Stimulated activated naive CD8-positive, alpha-beta T cell treated with anti-CD3 and anti-CD28 coated beads, Interleukin-15, Interleukin-2, amounts not matched to agents 100 U/mL and 50 U/mL, for 24 hours (primary cell): ENCODE results near the gene EFL1.
A peak's percentile ranks its signal among the peaks of the same experiment; 100 is the strongest.
"Not testable (repeated sequence)": the region's sequence is repeated elsewhere in the genome, so short reads cannot be mapped to it uniquely, and the experiment has no call there.

Source experiments
- ATAC-seq: fragments of 150-1000 bp; cut with Tn5 transposase; one replicate; pipeline ENCODE4 v1.10.0; 2021
- DNase-seq: peaks from one replicate; pipeline ENCODE4 v3.0.0; 2021

The EFL1 gene

DNA sequence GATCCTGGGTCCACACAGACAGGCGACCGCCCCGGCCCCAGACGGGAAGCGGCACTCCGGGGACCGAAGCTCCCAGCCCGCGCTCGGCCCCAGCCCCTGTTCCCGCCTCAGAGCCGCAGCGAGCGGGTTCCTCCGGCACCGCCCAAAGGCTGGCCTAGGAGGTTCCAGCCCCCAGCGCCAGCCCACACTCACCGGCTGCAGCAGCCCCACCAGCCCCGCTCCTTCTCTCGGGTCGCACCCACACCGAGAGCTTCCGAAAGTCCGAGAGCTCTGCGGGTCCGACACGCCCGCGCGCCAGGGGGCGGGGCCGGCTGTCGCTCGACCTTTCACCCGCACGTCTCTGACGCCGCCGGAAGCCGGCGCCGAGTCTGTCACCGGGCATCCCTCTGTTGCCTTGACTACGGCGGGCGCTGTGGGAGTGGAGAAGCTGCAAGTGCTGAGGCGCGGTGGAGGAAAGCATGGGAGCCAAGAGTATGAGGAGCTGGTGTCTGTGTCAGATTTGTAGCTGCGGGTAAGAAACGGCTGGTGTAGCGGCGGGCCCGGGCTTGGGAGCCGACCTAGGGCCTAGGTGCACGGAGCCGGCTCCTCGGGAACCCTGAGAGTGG is at the start of gene EFL1, which contains the start of gene SAXO2:
TSS of gene EFL1 (minus strand) at position 313 of the 605 bp plus-strand sequence. CDS start 956 bp downstream, outside the sequence.
TSS of gene SAXO2 (plus strand) at position 397 of the 605 bp plus-strand sequence. CDS start at position 459, 62 bp downstream.
- DNase-seq (peak; percentile 96), ATAC-seq (peak; percentile 97)

DNA sequence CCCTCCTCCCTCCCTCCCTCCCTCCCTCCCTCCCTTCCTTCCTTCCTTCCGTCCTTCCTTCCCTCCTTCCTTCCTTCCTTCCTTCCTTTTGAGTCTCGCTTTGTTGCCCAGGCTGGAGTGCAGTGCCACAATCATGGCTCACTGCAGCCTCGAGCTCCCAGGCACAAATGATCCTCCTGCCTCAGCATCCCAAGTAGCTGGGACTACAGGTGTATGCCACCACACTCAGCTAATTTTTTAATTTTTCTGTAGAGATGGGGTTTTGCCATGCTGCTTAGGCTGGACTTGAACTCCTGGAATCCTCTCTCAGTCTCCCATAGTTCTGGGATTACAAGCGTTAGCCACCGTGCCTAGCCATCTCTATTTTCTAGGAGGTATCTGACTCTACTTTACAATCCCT is 48.8 kb upstream of the EFL1 start:
- not testable (repeated sequence) for DNase-seq, ATAC-seq

DNA sequence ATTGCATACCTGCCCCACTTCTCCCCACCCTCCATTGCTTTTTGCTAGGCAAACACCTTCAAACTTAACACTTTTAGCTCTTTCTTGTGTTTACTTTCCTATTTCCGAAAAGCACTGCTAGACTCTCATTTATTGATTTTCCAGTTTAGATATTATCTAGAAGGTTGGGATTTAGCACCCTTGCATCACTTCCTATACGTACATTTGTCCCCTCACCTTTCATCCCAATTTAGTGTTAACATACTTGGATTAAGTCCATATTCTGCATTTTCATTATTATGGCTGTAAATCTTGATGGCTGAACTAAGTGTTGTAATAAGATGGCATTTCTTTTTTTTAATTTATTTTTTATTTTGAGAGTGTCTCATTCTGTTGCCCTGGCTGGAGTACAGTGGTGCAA is 47.3 kb upstream of the EFL1 start:
- ATAC-seq (no peak), DNase-seq (no peak)

DNA sequence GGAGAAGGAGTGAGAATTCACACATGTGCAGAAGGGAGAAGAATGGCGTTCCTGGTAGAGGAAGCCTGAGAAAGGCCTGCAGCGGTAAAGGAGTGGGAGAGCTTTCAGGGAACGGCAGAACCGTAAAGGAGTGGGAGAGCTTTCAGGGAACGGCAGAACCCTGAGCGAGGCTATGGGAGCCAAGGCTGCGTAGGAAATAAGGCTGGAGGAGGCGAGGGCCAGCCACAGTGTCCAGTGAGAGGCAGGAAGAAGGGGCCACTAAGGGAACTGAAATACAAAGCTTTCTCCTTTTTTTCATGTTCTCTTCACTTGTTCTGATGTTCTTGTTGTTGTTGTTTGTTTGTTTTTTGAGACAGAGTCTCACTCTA is 45.2 kb upstream of the EFL1 start:
- DNase-seq: no peak
- no peak for ATAC-seq

DNA sequence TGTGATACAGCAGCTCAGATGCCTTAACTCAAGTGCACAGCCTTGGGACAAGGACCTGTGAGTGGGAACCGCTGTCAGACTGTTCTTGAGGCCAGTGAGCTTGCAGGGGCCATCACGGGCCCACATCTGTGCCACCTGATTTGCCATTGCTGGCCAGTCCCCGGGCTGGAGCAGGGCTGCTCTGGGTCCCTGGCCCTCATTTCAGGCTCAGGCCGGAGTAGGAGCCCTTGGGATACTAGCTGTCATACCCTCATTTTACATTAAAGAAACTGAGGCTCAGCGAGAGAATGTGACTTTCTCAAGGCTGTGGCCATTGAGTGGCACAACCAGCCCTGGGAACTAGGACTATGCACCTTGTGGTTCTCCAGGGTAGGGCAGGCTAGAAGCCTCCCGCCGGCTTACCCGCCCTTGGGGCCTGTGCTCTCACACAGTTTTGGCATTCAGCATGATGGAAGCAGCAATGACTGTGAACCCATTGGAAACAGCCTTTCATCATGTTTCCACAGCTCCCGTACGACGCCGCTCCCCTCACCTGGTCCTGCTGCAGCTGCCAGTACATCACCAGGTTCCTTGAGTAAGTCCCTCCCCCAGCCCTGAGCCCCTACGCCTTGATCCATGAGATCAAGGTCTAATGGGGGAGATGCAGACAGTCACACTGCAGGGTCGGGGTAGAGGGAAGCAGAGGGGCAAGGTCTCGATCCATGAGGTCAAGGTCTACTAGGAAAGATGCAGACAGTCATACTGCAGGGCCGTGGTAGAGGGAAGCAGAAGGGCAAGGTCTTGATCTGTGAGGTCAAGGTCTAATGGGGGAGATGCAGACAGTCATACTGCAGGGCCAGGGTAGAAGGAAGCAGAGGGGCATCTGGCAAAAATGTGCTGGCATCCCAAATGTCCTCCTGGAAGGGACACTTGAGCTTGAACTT is 44.5 kb upstream of the EFL1 start:
- no peak for ATAC-seq
- no peak for DNase-seq

DNA sequence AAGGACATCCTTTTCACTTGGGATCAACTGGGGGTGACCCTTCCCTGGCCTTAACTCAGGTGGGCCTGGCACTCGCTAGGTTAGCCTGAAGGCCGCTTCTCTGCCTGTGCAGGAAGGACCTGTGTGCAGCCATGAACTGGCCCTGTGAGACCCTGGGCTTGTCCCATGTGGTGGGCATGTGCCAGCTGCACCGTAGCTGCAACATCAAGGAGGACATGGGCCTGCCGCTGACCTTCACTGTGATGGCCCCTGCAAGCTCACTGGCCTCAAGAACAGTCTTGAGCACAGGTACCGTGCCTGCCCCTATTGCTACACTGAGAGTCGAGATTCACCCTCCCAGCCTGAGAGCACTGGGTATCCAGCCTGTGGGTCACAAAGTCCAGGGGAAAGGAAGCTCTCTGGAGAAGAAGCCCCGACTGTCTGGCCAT is 43.1 kb upstream of the EFL1 start:
- no peak for ATAC-seq
- no peak for DNase-seq

DNA sequence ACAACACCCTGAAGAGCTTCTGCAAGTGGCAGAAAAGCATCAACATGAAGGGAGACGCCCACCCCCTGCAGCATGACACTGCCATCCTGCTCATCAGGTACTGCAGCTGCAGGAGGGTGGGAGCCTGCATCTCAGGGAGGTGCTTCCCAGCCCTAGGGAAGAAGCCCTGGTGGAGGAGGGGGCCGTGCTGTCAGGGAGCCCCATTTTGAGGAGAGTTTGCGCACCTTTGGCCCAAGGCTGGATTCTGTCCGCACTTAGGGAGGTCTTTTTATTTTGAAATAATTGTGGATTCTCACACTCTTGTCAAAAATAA is 42.2 kb upstream of the EFL1 start:
- DNase-seq (no peak), ATAC-seq (no peak)

DNA sequence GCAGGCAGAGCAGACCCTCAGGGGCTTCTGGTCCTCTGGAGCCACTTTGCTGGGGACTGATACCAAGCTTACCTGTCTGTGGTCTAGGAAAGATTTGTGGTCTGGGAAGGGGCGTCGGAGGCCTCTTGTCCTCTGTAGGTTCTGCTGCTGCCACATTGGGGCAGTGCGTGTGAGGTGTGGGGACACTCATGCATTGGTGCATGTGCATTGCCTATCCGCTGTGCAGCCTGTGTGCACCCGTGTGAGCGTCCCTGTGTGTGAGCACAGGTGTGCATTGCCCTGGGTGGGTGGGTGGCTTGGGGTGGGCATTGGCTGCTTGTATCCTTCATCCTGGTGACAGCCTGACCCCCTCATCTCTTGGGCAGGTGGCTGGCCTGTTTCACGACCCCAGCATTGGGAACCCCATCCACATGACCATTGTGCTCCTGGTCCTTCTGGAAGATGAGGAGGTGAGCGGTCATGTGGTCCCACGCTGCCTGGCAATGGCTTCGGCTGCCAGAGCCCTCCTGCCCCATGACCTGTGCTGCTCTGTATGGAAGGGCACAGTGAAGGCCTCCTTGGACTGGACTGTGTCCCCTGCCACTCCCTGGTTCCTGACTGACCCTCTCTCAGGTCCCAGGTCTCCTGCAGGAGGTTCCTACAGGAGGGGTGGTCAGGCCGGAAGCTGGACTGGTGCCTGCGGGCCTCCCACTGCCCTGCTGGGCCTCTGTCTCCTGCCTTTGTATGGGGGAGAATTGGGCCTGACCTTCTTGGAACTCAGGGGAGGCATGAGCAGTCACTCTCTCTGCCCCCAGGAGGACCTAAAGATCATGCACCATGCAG is 41.6 kb upstream of the EFL1 start:
- DNase-seq: no peak
- ATAC-seq: no peak

DNA sequence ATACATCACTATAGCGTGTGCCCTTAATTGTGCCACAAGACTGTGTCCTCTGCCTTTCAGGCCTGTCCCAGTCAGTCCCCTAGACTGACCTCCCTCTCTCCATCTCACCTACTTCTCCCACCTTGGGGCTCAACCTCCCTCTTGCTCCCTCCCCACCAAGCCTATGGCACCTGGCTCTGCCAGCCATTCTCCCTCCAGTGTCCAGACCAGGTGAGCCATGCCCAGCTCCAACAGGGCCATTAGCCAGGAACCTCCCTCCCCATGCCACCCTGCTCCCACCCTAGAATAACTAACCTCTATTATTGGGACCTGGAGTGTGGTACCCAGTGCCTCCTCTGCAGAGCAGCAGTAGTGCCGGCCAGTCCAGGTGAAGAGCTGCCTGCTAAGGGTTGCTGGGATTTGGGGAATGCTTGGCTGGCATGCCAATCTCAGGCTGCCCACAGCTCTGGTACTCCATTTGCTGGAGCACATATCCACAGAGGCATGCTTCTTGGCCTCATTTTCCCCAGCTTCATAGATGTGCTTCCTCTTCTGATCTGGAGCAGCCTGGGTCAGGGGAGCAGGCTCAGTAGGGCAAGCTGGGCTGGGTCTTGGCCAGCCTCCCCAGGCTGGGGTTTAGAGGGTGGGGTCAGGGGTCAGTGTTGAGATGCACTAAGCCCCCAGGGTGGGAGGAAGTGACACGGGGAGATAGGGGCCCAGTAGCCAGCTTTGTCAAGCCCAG is 38.9 kb upstream of the EFL1 start:
- ATAC-seq: no peak
- no peak for DNase-seq

DNA sequence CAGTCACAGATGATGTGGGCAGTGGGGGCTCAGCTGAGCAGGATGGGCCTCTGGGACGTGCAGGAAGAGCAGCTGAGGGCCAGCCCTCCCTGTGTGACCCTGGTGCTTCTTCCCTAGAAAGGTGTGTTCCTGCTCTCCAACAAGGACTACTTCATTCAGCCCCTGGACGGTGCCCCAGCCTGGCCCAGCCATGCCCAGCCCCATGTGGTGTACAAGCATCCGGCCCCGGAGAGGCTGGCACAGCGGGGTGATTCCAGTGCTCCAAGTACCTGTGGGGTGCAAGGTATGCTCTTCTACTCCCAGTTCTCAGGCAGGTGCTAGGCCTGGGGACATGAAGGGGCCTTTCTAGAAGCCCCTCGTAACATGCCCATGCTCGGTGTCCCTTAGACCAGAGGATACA is 38.3 kb upstream of the EFL1 start:
- no peak for DNase-seq
- ATAC-seq: no peak

DNA sequence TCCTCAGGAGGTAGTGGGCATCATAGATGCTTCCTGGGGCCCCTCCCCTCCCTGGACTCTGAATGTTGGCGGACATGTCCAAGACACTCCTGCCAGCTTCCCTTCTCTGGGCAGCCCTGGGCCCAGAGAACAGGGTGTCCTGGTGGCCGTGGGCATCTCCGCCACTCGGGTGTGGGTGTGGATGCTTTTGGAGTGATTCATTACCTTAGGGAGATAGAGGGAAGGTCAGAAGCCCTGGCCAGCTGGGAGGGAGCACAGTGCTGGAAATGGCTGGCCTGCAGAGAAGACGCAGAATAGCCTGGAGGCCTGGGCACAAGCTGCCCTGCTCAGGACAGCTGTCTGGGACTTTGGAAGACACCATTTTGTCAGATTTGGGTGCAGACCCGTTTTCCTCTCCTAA is 37.8 kb upstream of the EFL1 start:
- not testable (repeated sequence) for ATAC-seq

DNA sequence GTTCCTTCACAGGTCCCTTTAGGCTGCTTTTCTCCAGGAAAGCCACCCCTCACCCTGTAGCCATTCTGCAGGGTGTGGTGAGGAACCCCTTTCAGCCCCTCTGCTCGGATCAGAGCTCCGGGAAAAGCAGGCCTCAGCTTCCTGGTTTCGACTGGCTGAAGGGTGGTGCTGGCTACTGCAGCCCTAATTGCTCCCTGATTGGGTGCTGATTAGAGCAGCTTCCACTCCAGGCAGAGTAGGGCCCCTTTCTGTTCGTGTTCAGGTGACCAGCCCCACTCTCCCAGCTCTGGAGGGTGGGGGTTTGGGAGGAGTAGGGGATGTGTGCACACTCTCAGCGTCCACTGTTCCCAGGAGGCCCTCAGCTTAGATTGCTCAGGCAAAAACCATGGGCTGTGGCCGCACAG is 37.0 kb upstream of the EFL1 start:
- DNase-seq, ATAC-seq: not testable (repeated sequence)

More for the DNA sequence above, 37.8 kb upstream of the EFL1 start:
- not testable (repeated sequence) for DNase-seq

DNA sequence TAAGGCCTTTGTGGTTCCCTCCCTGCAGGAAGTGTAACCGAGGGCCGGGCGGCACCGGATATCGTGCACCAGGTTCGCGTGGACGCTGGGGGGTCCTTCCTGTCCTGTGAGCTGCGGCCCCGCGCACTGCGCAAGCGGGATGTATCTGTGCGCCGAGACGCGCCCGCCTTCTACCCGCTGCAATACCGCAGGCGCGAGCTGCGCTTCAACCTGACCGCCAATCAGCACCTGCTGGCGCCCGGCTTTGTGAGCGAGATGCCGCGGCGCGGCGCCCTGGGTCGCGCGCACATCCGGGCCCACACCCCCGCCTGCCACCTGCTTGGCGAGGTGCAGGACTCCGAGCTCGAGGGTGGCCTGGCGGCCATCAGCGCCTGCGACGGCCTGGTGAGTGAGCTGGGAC is 36.0 kb upstream of the EFL1 start:
- peak; percentile 73 for ATAC-seq
- DNase-seq: peak; percentile 51

DNA sequence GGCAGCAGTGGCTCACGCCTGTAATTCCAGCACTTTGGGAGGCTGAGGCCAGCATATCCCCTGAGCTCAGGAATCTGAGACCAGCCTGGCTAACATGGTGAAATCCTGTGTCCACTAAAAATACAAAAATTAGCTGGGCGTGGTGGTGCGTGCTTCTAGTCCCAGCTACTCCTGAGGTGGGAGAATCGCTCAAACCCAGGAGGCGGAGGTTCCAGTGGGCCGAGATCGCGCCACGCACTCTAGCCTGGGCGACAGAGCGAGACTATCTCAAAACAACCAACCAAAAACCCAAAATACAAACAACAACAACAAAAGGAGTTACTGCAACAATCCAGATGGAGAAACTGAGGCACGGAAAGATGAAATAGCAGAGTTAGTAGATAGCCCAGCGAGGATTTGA is 35.5 kb upstream of the EFL1 start:
- DNase-seq: no peak
- ATAC-seq: no peak

DNA sequence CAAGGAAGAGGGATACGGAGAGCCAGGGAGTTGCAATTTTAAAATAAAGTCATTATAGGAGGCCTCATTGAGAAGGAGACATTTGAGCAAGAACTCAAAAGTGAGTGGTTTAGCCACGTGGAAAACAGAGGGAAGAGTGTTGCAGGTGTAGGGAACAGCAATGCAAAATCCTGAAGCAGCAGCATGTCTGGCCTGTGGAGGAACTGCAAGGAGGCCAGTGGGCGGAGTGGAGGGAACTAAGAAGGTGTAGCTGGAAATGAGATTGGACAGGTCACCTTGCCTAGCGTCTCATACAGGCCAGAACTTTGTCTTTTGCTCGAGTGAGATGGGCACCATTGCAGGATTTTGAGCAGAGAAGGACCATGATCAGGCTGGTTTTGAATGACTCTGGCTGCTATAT is 35.0 kb upstream of the EFL1 start:
- no peak for ATAC-seq
- no peak for DNase-seq

DNA sequence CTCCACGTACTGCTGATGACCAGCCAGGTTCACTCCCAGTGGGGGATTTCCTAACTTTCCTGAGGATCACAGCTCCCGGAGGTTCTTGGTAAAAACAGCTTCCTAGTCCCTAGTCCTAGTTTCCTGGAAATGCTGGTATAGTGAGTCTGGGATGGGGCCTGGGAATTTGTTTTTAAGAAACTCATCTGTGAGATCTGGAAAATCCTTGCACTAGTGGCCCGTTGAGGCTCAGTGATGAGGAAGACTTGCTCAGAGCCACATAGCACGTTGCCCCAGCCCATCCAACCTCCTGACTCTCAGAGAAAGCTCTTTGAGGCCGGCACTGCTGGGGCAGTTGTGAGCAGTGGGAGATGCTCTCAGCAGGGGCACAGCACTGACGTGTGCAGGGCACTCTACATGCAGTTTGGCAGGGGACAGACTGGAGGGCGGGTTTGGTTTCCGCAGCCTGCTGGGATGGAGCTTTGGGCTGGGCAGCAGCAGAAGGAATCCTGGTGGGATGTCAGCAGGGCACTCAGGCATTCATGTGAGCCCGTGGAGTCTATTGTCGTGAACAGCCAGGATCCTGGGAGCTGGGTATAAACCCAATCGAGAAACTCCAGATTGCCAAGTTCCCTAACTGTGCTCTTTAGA is 31.6 kb upstream of the EFL1 start:
- DNase-seq (no peak), ATAC-seq (no peak)

DNA sequence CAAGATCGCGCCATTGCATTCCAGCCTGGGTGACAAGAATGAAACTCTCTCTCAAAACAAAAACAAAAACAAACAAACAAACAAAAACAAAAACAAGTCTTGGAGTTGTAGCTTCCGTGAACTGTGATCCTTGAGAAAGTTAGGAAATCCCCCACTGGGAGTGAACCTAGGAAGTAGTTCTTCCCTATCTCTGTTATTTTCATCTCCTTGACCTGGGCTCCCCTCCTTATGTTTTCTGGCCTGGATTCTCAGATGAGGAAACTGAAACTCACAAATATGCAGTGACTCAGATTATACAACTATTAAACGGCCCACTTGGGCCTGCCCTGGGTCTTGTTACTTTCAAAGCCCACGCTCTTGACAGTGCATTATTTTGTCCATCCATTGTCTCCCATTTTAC is 29.7 kb upstream of the EFL1 start:
- ATAC-seq (no peak), DNase-seq (no peak)

DNA sequence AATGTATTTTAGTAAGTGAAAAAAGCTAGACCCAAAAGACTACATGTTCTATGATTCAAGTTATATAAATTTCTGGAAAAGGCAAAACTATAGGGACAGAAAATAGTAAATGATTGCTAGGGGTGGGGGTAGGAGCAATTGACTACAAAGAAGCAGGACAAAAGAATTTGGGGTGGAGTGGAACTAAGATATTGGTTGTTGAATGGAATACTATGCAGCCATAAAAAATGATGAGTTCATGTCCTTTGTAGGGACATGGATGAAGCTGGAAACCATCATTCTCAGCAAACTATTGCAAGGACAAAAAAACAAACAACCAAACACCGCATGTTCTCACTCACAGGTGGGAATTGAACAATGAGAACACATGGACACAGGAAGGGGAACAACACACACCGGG is 25.7 kb upstream of the EFL1 start:
- not testable (repeated sequence) for DNase-seq, ATAC-seq

DNA sequence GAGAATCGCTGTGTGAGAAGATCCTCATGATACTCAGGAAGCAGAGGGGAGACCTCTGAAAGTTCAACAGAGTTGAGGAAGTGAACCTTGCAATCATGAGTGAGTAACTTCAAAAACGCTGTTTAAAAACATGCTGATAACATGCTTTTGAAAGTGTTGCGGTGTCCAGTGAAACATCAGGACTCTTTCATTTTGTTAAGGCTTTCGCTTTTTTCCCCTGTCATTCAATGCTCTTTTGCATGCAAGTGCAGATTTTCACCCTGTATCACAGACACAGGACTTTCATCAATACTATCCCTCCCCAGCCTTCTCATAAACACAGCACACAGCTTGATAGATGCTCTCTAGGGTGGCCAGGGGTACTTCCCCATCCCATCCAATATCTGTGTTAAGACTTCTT is 23.9 kb upstream of the EFL1 start:
- DNase-seq: not testable (repeated sequence)
- ATAC-seq: peak; percentile 65

DNA sequence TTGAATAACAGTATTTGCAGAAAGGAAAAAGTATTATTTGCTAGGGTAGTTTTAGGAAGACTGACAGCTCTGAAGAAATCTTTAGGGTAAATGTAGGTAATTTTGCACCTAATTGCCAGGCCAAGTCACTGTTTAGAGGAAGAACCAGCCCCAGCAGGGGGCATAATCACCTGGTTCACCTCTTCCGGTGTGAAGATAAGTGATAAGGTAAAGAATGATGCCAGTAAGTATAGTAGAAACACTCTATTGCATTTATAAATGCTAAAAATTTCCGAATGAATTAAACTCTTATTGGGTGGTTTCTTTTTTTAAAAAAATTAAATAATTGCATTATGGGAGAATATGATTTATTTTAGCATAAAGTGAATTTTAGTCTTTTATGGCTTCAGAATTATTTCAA is 21.8 kb upstream of the EFL1 start:
- not testable (repeated sequence) for ATAC-seq, DNase-seq

DNA sequence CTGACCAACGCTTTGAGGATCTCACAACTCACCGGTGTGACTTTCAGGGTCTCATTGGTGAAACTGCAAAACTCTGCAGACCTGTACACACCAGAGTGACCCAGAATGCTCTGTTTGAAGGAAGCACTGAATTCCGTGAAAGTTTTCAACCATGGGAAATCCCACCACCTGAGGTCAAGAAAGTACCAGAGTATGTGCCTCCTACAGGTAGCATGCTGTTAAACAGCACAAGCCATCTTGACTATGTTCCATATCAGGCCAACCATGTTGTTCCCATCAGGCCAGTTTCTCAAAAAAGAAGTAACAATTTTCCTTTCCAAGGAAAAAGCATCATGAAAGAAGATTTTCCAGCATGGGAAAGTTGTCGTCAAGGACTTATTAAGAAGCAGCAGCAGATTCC is 19.9 kb upstream of the EFL1 start:
- not testable (repeated sequence) for ATAC-seq, DNase-seq
